ENCODE results near the gene SRP72.
A peak's percentile ranks its signal among the peaks of the same experiment; 100 is the strongest.

Gene SRP72, protein sequence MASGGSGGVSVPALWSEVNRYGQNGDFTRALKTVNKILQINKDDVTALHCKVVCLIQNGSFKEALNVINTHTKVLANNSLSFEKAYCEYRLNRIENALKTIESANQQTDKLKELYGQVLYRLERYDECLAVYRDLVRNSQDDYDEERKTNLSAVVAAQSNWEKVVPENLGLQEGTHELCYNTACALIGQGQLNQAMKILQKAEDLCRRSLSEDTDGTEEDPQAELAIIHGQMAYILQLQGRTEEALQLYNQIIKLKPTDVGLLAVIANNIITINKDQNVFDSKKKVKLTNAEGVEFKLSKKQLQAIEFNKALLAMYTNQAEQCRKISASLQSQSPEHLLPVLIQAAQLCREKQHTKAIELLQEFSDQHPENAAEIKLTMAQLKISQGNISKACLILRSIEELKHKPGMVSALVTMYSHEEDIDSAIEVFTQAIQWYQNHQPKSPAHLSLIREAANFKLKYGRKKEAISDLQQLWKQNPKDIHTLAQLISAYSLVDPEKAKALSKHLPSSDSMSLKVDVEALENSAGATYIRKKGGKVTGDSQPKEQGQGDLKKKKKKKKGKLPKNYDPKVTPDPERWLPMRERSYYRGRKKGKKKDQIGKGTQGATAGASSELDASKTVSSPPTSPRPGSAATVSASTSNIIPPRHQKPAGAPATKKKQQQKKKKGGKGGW

DNA sequence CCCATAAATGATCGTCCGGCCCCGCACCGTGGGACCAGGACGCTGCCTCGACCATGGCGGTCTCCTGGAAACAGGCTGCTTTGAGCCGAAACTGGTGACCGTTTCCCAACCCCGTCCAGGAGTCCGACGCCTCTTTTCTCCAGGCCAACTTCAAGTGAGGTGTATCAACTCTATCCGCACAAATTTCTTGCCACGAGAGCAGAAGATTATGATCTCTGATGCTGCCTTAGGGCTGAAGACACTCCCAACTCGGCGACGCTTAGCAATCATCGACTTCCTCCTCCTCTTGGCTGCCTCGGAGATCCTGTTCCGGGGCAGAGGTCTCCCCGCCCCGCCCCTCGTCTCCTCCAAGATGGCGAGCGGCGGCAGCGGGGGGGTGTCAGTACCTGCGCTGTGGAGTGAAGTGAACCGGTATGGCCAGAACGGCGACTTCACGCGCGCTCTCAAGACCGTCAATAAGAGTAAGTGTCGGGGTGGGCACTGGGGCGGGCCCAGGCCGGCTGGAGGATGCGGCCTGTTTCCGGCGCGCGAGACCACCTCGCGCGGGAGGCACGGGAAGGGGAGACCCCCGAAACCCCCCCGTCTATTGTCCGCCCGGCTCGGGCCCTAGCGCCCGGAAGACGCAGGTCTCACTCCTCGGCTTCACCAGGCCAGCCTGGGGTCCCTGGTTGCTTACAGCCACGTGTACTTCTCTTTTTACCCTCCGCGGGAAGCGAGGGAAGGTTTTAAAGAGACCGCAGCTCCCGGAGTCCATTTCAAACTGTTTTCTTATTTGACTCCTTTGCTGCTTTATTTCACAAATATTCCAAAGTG lies at the start of gene SRP72:
Gene SRP72 (plus strand): TSS at position 334 of the 813 bp plus-strand sequence. CDS start 19 bp downstream, at position 353.
- H3K4me1 ChIP-seq (ENCODE audit: control insufficient read depth in 1 of 2, insufficient read depth in 1 of 2, low read depth in 1 of 2, low read length in 1 of 2), result peaks cover 27 to 29% of the 10 kb centered on the region in 2 experiments
- H3K4me3 ChIP-seq (ENCODE audit: low read depth in 1 of 2, low read length in 1 of 2), result peak within 1 kb of the TSS; percentile 71 to 100
- no peaks in the 10 kb centered on the region for H3K9me3 ChIP-seq
- TF ChIP-seq, protein P1, sequence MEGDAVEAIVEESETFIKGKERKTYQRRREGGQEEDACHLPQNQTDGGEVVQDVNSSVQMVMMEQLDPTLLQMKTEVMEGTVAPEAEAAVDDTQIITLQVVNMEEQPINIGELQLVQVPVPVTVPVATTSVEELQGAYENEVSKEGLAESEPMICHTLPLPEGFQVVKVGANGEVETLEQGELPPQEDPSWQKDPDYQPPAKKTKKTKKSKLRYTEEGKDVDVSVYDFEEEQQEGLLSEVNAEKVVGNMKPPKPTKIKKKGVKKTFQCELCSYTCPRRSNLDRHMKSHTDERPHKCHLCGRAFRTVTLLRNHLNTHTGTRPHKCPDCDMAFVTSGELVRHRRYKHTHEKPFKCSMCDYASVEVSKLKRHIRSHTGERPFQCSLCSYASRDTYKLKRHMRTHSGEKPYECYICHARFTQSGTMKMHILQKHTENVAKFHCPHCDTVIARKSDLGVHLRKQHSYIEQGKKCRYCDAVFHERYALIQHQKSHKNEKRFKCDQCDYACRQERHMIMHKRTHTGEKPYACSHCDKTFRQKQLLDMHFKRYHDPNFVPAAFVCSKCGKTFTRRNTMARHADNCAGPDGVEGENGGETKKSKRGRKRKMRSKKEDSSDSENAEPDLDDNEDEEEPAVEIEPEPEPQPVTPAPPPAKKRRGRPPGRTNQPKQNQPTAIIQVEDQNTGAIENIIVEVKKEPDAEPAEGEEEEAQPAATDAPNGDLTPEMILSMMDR (IDR thresholded peaks at IDR 0.05), result peak; percentile 12
- H3K27ac ChIP-seq, result peak within 1 kb of the TSS; percentile 88
- H3K27me3 ChIP-seq, result no peaks in the 10 kb centered on the region
- peaks cover 11% of the 10 kb centered on the region for H3K36me3 ChIP-seq

DNA sequence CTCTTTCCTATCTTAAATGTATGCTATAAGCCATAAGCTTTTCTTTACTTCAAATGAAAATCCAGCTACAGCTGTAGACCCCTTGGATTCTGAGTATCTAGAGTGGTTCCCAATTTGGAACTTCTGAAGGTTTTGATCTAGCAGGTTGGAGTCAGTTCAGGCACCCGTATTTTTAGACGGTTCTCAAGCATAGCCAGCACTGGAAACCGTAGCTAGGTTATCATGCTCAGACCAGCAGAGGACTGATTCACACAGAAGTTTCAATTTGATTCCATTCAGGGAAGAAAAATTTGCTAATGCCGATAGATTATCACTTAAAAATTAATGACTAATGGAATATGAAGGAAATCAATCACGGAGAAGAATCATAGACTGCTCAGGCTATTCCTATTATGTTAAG lies 43.2 kb upstream of the SRP72 start:
- no peaks in the 10 kb centered on the region for H3K9me3 ChIP-seq
- no peak overlapping the region for H3K27ac ChIP-seq
- H3K4me1 ChIP-seq (ENCODE audit: control insufficient read depth in 1 of 2, insufficient read depth in 1 of 2, low read depth in 1 of 2, low read length in 1 of 2), result no peaks in the 10 kb centered on the region
- H3K36me3 ChIP-seq, result no peaks in the 10 kb centered on the region
- TF ChIP-seq, protein P1 (IDR thresholded peaks at IDR 0.05), result no peak
- H3K4me3 ChIP-seq (ENCODE audit: low read depth in 1 of 2, low read length in 1 of 2), result no peak overlapping the region
- no peaks in the 10 kb centered on the region for H3K27me3 ChIP-seq

DNA sequence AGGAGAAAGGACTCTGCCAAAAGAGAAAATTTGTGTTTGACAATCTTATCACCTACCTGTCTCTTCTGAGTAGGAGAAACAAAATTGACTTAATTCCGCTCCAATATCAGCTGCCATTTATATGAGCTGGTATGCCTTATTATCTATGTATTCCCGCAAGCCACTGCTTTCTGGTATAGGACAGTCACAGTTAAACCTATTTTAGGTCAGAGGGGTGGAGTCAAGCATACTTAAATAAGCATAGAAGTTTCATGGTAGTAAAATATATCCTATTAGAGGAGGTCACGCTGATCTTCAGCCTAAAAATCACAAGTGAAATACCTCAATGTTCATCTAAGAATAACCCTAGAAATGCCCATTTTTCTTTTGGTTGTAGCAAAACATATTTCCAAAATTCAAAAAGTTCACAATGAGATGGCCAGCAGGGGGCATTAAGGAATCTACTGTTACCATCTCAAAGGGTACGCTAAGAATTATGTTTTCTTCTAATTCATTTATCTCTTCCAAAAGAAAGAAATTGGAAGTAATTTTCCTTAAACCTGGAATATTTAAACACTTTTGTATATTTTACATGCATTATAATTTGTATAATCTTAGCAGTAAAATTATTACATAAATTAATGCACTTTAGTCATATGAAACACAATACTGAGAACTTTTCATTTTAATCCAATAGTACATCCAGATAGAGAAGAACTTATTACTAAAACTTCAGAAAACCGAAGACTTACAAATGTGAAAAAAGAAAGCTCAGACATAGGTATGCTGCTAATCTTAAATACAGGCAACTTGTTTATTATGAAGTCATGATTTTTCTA lies 42.5 kb upstream of the SRP72 start:
- TF ChIP-seq, protein P1 (IDR thresholded peaks at IDR 0.05), result peak; percentile 26
- H3K4me3 ChIP-seq (ENCODE audit: low read depth in 1 of 2, low read length in 1 of 2), result no peak overlapping the region
- no peaks in the 10 kb centered on the region for H3K9me3 ChIP-seq
- H3K36me3 ChIP-seq, result no peaks in the 10 kb centered on the region
- no peaks in the 10 kb centered on the region for H3K27me3 ChIP-seq
- no peaks in the 10 kb centered on the region for H3K4me1 ChIP-seq (ENCODE audit: control insufficient read depth in 1 of 2, insufficient read depth in 1 of 2, low read depth in 1 of 2, low read length in 1 of 2)
- H3K27ac ChIP-seq, result no peak overlapping the region

DNA sequence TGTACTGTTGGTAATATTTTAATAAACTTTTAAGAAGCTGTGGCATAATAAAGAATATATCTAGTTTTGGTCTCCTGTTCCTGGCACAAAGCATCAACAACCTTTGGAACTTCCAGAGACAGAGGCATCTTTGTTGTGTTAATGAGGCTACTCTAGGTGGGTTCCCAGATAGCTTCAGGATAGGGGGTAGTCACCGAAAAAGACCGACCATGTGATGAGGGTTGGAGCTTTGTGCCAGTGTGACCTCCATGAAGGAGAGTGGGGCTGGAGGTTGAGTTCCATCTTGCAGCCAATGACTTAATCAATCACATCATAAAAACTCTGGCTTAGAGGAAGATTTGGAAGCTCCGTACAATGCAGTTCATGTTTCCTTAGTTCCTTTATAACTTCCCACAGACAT lies 41.9 kb upstream of the SRP72 start:
- H3K4me3 ChIP-seq (ENCODE audit: low read depth in 1 of 2, low read length in 1 of 2), result no peak overlapping the region
- H3K27ac ChIP-seq, result no peak overlapping the region
- TF ChIP-seq, protein P1 (IDR thresholded peaks at IDR 0.05), result no peak
- no peaks in the 10 kb centered on the region for H3K27me3 ChIP-seq
- H3K9me3 ChIP-seq, result no peaks in the 10 kb centered on the region
- no peaks in the 10 kb centered on the region for H3K4me1 ChIP-seq (ENCODE audit: control insufficient read depth in 1 of 2, insufficient read depth in 1 of 2, low read depth in 1 of 2, low read length in 1 of 2)
- no peaks in the 10 kb centered on the region for H3K36me3 ChIP-seq

DNA sequence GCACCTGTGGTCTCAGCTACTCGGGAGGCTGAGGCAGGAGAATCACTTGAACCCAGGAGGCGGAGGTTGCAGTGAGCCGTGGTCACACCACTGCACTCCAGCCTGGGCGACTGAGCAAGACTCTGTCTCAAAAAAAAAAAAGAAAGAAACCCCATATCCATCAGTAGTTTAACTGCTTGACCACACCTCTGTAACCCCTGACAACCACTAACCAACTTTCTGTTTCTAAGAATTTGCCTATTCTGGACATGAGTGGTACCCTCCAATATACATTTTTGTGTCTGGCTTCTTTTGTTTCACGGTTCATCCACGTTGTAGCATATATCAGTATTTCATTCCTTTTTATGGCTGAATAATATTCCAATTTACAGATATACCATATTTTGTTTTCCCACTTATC lies 41.1 kb upstream of the SRP72 start:
- no peaks in the 10 kb centered on the region for H3K9me3 ChIP-seq
- H3K27me3 ChIP-seq, result no peaks in the 10 kb centered on the region
- H3K36me3 ChIP-seq, result no peaks in the 10 kb centered on the region
- H3K4me3 ChIP-seq (ENCODE audit: low read depth in 1 of 2, low read length in 1 of 2), result no peak overlapping the region
- no peak overlapping the region for H3K27ac ChIP-seq
- TF ChIP-seq, protein P1 (IDR thresholded peaks at IDR 0.05), result no peak
- no peaks in the 10 kb centered on the region for H3K4me1 ChIP-seq (ENCODE audit: control insufficient read depth in 1 of 2, insufficient read depth in 1 of 2, low read depth in 1 of 2, low read length in 1 of 2)
